ENCODE measurements around the gene MARCHF5. TPM values are rescaled to one million over a fixed set of nuclear protein-coding genes. Genes with fewer than 3 reads are reported as not detected.

The MARCHF5 gene
- total and polyA plus RNA-seq, 2 of the 4 experiments (the other 2 are of a cell fraction), result 14.9 to 30.0 TPM

- Histone ChIP-seq H3K9ac (ENCODE audit: low read depth, low read length) (no peak overlapping the region), H2BK120ac (ENCODE audit: low read depth, low read length) (no peak overlapping the region), H3K36me3 (ENCODE audit: control insufficient read depth, insufficient read depth, low read length) (peaks cover 14% of the 10 kb centered on the region), H4K8ac (ENCODE audit: low read depth in 2 of 2, low read length in 2 of 2) (no peak overlapping the region), H4K20me1 (ENCODE audit: insufficient read depth, low read length) (no peaks in the 10 kb centered on the region; the same call in 1 of the 2 replicates), H3K4me2 (ENCODE audit: low read depth, low read length) (no peak overlapping the region), H4K5ac (ENCODE audit: low read depth, low read length) (no peak overlapping the region), H2BK5ac (ENCODE audit: low read depth, low read length, poor library complexity, severe bottlenecking) (no peak overlapping the region), H3K23ac (ENCODE audit: low read depth, low read length) (no peak overlapping the region), H3K4ac (ENCODE audit: low read depth, low read length) (no peak overlapping the region), H2BK20ac (ENCODE audit: low read depth, low read length) (no peak overlapping the region), H2BK15ac (ENCODE audit: low read depth, low read length) (no peak overlapping the region), H2AK9ac (replicated peaks; ENCODE audit: low read depth, low read length, poor library complexity) (no peak overlapping the region), H3K9me3 (ENCODE audit: control insufficient read depth, insufficient read depth, low read length) (no peaks in the 10 kb centered on the region), H2AFZ (replicated peaks; ENCODE audit: low read length, poor library complexity) (no peak overlapping the region), H2AK5ac (ENCODE audit: low read depth, low read length) (no peak overlapping the region), H3K27ac (ENCODE audit: insufficient read depth, low read length) (no peak overlapping the region), H3K18ac (ENCODE audit: low read depth, low read length) (no peak overlapping the region), H3K4me3 (ENCODE audit: insufficient read depth, low read depth, low read length) (no peak overlapping the region), H3K4me1 (ENCODE audit: control insufficient read depth, insufficient read depth, low read length) (no peaks in the 10 kb centered on the region), H3K56ac (ENCODE audit: extremely low read depth, insufficient read depth, low read length) (no peak overlapping the region), H3K27me3 (ENCODE audit: control insufficient read depth, insufficient read depth, low read length) (no peaks in the 10 kb centered on the region), H3K14ac (replicated peaks; ENCODE audit: low read depth, low read length) (no peak overlapping the region), H3K9me1 (ENCODE audit: insufficient read depth, low read length) (peaks cover 3% of the 10 kb centered on the region), H3K79me1 (ENCODE audit: low read depth in 1 of 2, low read length in 2 of 2) (peaks cover 0 to 7% of the 10 kb centered on the region in 2 experiments; a peak in 1 of 4 replicates), H4K91ac (ENCODE audit: insufficient read depth, low read depth, low read length) (no peak overlapping the region)
- intact Hi-C loops (cut with micrococcal nuclease) (no loop called here), dilution Hi-C loops (cut with HindIII; ENCODE audit: low sequenced_read_pairs, unreplicated experiment) (no loop called here), in situ Hi-C loops (cut with MboI; ENCODE audit: low sequenced_read_pairs) (no loop called here)
- ATAC-seq (ENCODE audit: low read depth), result no peak
- BruUV-seq (replicated peaks), result no TSS peak
- TF ChIP-seq CTCF (conservative IDR thresholded peaks at IDR 0.05; ENCODE audit: low read depth, low read length) (no peak), MAFK (IDR thresholded peaks at IDR 0.05; ENCODE audit: low read depth, low read length) (no peak), MXI1 (IDR thresholded peaks at IDR 0.05; ENCODE audit: borderline replicate concordance, low read depth, low read length) (no peak), RAD21 (IDR thresholded peaks at IDR 0.05; ENCODE audit: low read length) (no peak)
- POLR2A ChIA-PET (ENCODE audit: unreplicated experiment), result no interaction called here
- WGBS, 2 experiments (ENCODE audit: extremely low coverage in 2 of 2, insufficient read length in 1 of 2), result 88% methylated on average over 3 of the region's 4 CpGs; no CpG with 5 or more reads in 1 of the 2 experiments
- no peak for DNase-seq
- CTCF ChIA-PET, result no interaction called here
Observed at GRCh38 chr10:92350411-92350810, 59.4 kb downstream of the MARCHF5 start.
